ENCODE data around the gene ASB18. TPM values are rescaled to one million over a fixed set of nuclear protein-coding genes. Genes with fewer than 3 reads are reported as not detected.

The ASB18 gene
- total and polyA plus RNA-seq, 2 of the 8 experiments (the other 6 are each of a cell fraction or from before 2014, with no cell fraction given) = not detected

GRCh38 chr2:236168110-236169080, 95.8 kb downstream of the ASB18 start, which contains the start of gene GBX2 (continued):
- TF ChIP-seq EZH2 (IDR thresholded peaks at IDR 0.05; ENCODE audit: low read depth, low read length, severe bottlenecking) = no peak
- TF ChIP-seq BRCA1 (IDR thresholded peaks at IDR 0.05; ENCODE audit: low read depth, low read length) = no peak
- TF ChIP-seq SP2 (IDR thresholded peaks at IDR 0.05; ENCODE audit: low read length) = no peak
- TF ChIP-seq RBBP5 (IDR thresholded peaks at IDR 0.05; ENCODE audit: borderline replicate concordance, low read depth, low read length) = peak; percentile 54; the same call in 1 of the 2 replicates
- TF ChIP-seq CBX8 (IDR thresholded peaks at IDR 0.05; ENCODE audit: borderline replicate concordance, low read depth, low read length) = no peak
- TF ChIP-seq CREB1 (IDR thresholded peaks at IDR 0.05) = no peak
- TF ChIP-seq, protein P1, sequence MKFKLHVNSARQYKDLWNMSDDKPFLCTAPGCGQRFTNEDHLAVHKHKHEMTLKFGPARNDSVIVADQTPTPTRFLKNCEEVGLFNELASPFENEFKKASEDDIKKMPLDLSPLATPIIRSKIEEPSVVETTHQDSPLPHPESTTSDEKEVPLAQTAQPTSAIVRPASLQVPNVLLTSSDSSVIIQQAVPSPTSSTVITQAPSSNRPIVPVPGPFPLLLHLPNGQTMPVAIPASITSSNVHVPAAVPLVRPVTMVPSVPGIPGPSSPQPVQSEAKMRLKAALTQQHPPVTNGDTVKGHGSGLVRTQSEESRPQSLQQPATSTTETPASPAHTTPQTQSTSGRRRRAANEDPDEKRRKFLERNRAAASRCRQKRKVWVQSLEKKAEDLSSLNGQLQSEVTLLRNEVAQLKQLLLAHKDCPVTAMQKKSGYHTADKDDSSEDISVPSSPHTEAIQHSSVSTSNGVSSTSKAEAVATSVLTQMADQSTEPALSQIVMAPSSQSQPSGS (IDR thresholded peaks at IDR 0.05; ENCODE audit: low read length) = no peak
- TF ChIP-seq POLR2AphosphoS5 (IDR thresholded peaks at IDR 0.05; ENCODE audit: low read depth, low read length) = no peak
- TF ChIP-seq SIRT6 (IDR thresholded peaks at IDR 0.05; ENCODE audit: low read length) = no peak
- TF ChIP-seq CTCF (IDR thresholded peaks at IDR 0.05; ENCODE audit: control extremely low read depth in 1 of 3, insufficient read depth in 1 of 3, low read depth in 1 of 3, low read length in 3 of 3) = no peak
- TF ChIP-seq SUZ12 (IDR thresholded peaks at IDR 0.05; ENCODE audit: low read length) = no peak
- no peak for TF ChIP-seq SP4 (IDR thresholded peaks at IDR 0.05; ENCODE audit: low read length)
- TF ChIP-seq JUN (IDR thresholded peaks at IDR 0.05; ENCODE audit: low read depth, low read length) = no peak
- TF ChIP-seq RXRA (IDR thresholded peaks at IDR 0.05; ENCODE audit: insufficient read depth, low read depth, low read length) = no peak
- no peak for TF ChIP-seq YY1 (IDR thresholded peaks at IDR 0.05; ENCODE audit: low read depth, low read length)
- TF ChIP-seq TEAD4 (IDR thresholded peaks at IDR 0.05; ENCODE audit: low read depth, low read length) = no peak
- no peak for TF ChIP-seq NANOG (IDR thresholded peaks at IDR 0.05; ENCODE audit: insufficient read depth, low read depth, low read length, poor library complexity, severe bottlenecking)
- no peak for TF ChIP-seq CBX5 (IDR thresholded peaks at IDR 0.05; ENCODE audit: low read depth, low read length)
- no peak for TF ChIP-seq TCF12 (IDR thresholded peaks at IDR 0.05; ENCODE audit: low read depth, low read length)
- TF ChIP-seq RAD21 (IDR thresholded peaks at IDR 0.05 in 1 of 2, conservative IDR thresholded peaks at IDR 0.05 in 1 of 2; ENCODE audit: low read depth in 2 of 2, low read length in 2 of 2) = no peak

All from H1 (cell line).